Duodenal mucosa (tissue), 2 donors: ENCODE data around the gene MAPRE2.
"Not testable (repeated sequence)": the region's sequence is repeated elsewhere in the genome, so short reads cannot be mapped to it uniquely, and the experiment has no call there.

ENCODE experiments used
- H3K27ac ChIP-seq: one replicate; pipeline ENCODE4 v1.7.0; 2013; ENCODE audit warnings: low read depth, low read length
- H3K27me3 ChIP-seq, 2 donors: one replicate each; pipeline ENCODE4 v1.7.0; 2013; ENCODE audit warnings: low read length in 2 of 2, control low read depth in 1 of 2; ENCODE audit not compliant: insufficient read depth in 2 of 2, control insufficient read depth in 1 of 2
- H3K36me3 ChIP-seq, 2 donors: one replicate each; pipeline ENCODE4 v1.7.0; 2013; ENCODE audit warnings: low read length in 2 of 2, control low read depth in 1 of 2; ENCODE audit not compliant: insufficient read depth in 2 of 2, control insufficient read depth in 1 of 2
- H3K4me1 ChIP-seq, 2 donors: one replicate each; pipeline ENCODE4 v1.7.0; 2013; ENCODE audit warnings: low read length in 2 of 2, control low read depth in 1 of 2; ENCODE audit not compliant: insufficient read depth in 2 of 2, control insufficient read depth in 1 of 2
- H3K4me3 ChIP-seq, 2 donors: one replicate each; pipeline ENCODE4 v1.7.0; 2013; ENCODE audit warnings: low read length in 2 of 2, low read depth in 1 of 2
- H3K9ac ChIP-seq, 2 donors: one replicate each; pipeline ENCODE4 v1.7.0; 2013; ENCODE audit warnings: low read length in 2 of 2, low read depth in 1 of 2
- H3K9me3 ChIP-seq, 2 donors: one replicate each; pipeline ENCODE4 v1.7.0; 2013; ENCODE audit warnings: low read length in 2 of 2, control low read depth in 1 of 2; ENCODE audit not compliant: control insufficient read depth in 1 of 2

MAPRE2 gene

DNA sequence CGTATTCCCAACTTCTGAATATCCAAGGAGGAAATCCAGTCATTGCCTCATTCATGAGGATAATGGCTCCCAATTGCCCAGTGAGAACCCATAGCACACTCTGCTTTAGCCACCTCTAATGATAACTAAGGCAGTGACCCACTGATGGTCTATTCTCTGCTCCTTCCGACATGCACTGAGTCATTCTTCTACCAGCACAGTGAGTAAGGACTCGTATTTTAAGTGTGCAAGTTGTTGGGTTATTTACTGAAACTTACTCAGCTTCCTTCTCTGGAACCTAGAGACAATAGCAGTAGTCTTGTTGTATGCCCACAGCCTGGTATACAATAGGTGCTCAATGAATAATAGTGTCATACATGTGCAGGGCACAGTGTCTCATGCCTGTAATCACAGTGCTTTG lies 118.6 kb downstream of the MAPRE2 start:
- no peaks in the 10 kb centered on the region for H3K27me3 ChIP-seq
- no peak overlapping the region for H3K27ac ChIP-seq
- no peaks in the 10 kb centered on the region for H3K36me3 ChIP-seq
- no peak overlapping the region for H3K4me3 ChIP-seq
- H3K9ac ChIP-seq, result no peak overlapping the region
- H3K4me1 ChIP-seq, result no peaks in the 10 kb centered on the region
- no peaks in the 10 kb centered on the region for H3K9me3 ChIP-seq

DNA sequence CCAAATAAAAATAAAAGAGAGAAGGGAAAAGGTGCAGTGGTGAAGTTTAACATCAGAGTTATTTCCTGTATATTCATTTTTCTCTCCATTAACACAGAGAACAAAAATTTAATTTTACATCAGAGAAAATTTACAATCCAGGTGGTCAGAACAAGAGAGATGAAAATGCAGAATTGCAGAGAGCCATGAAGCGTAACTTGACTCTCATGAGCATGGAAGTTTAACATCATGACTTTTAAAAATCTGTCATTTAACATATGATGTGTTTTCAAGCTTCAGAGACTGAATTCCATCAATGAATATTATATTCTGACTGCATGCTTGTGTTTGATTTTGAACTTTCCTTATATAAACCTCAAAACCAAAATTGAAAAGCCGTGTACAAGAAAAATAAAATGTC lies 120.3 kb downstream of the MAPRE2 start:
- Histone ChIP-seq H3K9me3 (no peaks in the 10 kb centered on the region), H3K27ac (no peak overlapping the region), H3K9ac (no peak overlapping the region), H3K4me3 (no peak overlapping the region), H3K36me3 (no peaks in the 10 kb centered on the region), H3K27me3 (no peaks in the 10 kb centered on the region), H3K4me1 (no peaks in the 10 kb centered on the region)

DNA sequence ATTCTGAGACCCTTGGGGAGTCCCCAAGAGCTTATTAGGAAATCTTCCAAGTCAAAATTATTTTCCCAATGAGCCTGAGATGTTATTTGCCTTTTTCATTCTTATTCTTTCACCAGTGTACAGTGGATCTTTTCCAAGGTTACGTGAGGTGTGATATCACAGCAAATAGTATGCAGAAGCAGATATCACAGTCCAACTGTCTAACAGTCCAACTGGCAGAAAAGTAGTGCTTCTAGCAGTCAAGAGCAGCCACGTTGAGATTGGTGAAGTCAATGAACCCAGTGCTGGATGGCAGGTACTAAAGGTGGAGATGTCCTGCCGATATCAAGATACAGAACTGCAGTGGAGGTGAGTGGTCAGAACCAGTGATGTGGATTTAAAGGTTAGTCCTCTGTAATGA lies 120.7 kb downstream of the MAPRE2 start:
- no peak overlapping the region for H3K9ac ChIP-seq
- H3K27ac ChIP-seq, result no peak overlapping the region
- no peaks in the 10 kb centered on the region for H3K27me3 ChIP-seq

DNA sequence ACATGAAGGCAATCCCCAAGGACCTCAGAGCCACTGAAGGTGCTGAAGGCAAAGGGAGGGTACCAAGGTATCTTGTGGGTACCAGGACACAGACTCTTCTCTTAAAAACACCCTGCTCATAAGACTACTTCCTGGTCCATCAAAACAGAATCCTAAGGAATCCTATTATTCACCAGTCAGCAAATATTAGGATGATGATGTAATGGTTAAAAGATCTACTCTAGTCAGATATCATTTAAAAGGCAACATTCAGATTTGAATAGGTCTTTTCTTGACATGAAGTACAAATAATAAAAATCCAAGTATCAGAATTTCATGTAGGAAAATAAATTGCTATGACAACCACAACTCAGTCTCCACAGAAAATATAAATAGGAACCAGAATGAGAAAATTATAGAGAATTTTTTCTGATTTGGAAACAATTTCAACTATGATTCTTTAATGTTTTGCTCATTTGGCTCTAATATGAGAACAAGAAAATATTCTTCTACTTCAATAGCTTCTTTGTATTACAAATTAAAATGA lies 121.9 kb downstream of the MAPRE2 start:
- H3K4me1 ChIP-seq, result no peaks in the 10 kb centered on the region
- no peak overlapping the region for H3K9ac ChIP-seq
- H3K4me3 ChIP-seq, result no peak overlapping the region
- H3K9me3 ChIP-seq, result no peaks in the 10 kb centered on the region
- no peak overlapping the region for H3K27ac ChIP-seq
- no peaks in the 10 kb centered on the region for H3K27me3 ChIP-seq
- no peaks in the 10 kb centered on the region for H3K36me3 ChIP-seq

More for the DNA sequence above, 120.7 kb downstream of the MAPRE2 start:
- H3K36me3 ChIP-seq, result no peaks in the 10 kb centered on the region
- H3K9me3 ChIP-seq, result no peaks in the 10 kb centered on the region
- H3K4me1 ChIP-seq, result no peaks in the 10 kb centered on the region
- H3K4me3 ChIP-seq, result no peak overlapping the region

DNA sequence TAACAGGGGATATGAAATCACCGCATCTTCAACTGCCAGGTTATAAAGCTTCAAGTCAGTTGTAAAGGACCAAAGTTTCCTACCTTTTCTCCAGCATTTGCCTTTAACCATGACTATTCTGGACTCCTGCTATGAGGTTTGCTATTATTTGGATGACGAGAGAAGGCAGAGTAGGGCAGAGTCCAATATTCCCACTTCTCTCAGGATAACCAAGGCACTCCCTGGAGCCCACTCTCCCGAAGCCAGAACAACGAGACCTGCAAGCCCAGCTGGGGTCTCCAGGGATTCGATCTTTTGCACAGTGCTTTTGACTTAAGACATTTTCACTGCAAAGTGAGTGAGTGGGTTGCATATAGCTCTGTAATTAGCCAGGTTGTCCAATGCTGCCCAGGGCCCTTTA lies 122.5 kb downstream of the MAPRE2 start:
- Histone ChIP-seq H3K4me3 (no peak overlapping the region), H3K27ac (no peak overlapping the region), H3K27me3 (no peaks in the 10 kb centered on the region), H3K4me1 (no peaks in the 10 kb centered on the region), H3K36me3 (no peaks in the 10 kb centered on the region), H3K9ac (no peak overlapping the region), H3K9me3 (no peaks in the 10 kb centered on the region)

DNA sequence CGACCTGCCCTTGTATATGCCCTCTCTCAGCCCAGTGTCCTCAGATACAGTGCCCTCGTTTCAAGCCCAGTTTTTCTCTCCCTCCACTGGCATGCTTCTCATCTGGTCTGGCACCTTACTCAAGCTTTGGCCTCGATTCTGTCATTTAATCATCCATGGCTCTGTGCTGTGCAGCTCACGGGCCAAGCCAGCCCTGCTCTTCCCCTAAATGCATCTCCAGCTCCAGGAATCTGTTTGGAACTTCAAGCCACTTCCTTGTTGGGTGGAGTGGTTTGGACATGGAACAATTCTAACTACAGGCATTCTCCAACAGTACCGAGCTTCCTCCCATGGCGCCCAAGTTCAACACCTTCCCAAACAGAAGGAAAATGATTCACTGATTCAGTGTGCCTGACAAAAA lies 122.9 kb downstream of the MAPRE2 start:
- H3K9me3 ChIP-seq, result no peaks in the 10 kb centered on the region
- no peak overlapping the region for H3K9ac ChIP-seq
- H3K27me3 ChIP-seq, result no peaks in the 10 kb centered on the region
- H3K4me3 ChIP-seq, result no peak overlapping the region
- H3K4me1 ChIP-seq, result no peaks in the 10 kb centered on the region
- H3K36me3 ChIP-seq, result no peaks in the 10 kb centered on the region
- H3K27ac ChIP-seq, result no peak overlapping the region

DNA sequence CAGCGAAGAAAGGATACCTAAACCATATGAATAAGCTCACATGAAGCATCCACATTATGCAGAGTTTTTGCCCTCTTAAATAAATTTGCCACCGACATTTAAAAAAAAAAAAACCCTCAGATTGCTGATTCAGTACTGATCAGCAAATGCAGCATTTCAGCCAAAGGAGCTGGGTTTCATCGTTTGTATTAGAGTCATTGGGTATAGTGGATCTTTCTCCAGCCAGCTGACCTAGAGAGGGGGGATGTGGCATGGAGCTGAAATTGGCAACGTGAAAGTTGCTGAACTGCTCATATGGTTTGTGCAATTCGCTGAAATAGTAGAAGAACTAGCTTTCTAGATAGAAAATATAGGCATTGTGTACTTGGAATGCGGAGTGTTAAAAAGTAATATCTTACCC lies 126.1 kb downstream of the MAPRE2 start:
- peaks cover 0 to 6% of the 10 kb centered on the region in 2 donors for H3K4me1 ChIP-seq
- H3K27ac ChIP-seq, result no peak overlapping the region
- H3K27me3 ChIP-seq, result no peaks in the 10 kb centered on the region
- no peaks in the 10 kb centered on the region for H3K9me3 ChIP-seq
- no peak overlapping the region for H3K9ac ChIP-seq
- H3K36me3 ChIP-seq, result no peaks in the 10 kb centered on the region
- no peak overlapping the region for H3K4me3 ChIP-seq

DNA sequence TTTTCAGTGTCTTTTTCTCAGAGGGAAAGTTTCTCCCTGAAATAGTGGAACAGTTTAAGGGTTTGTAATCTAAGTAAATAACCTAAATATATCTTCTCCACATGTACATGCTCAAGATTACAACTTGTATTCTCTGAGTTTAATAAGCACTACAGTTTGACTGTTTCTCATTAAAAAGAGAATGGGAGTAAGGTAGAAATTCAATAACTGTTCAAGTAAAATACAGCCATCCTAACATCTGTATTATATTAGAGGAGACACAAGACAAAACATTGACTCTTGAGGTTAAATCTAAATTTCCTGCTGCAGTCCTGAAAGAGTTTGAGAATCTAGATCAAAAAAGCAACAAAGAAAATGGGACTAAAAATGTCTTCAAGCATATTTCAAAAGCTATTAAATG lies 126.6 kb downstream of the MAPRE2 start:
- H3K36me3 ChIP-seq, result no peaks in the 10 kb centered on the region
- no peak overlapping the region for H3K9ac ChIP-seq
- H3K4me1 ChIP-seq, result peaks cover 0 to 6% of the 10 kb centered on the region in 2 donors
- no peak overlapping the region for H3K27ac ChIP-seq
- no peaks in the 10 kb centered on the region for H3K9me3 ChIP-seq
- no peaks in the 10 kb centered on the region for H3K27me3 ChIP-seq
- H3K4me3 ChIP-seq, result no peak overlapping the region

DNA sequence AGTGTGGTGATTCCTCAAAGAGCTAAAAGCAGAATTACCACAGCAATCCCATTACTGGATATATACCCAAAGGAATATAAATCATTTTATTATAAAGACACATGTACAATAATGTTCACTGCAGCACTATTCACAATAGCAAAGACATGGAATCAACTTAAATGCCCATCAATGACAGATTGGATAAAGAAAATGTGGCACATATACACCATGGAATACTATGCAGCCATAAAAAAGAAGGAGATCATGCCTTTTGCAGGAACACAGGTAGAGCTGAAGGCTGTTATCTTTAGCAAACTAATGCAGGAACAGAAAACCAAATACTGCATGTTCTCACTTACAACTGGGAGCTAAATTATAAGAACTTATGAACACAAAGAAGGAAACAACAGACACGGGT lies 129.1 kb downstream of the MAPRE2 start:
- H3K27ac ChIP-seq, H3K27me3 ChIP-seq, H3K9ac ChIP-seq, H3K9me3 ChIP-seq, H3K4me3 ChIP-seq, H3K36me3 ChIP-seq: not testable (repeated sequence)
- peaks cover 0 to 12% of the 10 kb centered on the region in 2 donors for H3K4me1 ChIP-seq

DNA sequence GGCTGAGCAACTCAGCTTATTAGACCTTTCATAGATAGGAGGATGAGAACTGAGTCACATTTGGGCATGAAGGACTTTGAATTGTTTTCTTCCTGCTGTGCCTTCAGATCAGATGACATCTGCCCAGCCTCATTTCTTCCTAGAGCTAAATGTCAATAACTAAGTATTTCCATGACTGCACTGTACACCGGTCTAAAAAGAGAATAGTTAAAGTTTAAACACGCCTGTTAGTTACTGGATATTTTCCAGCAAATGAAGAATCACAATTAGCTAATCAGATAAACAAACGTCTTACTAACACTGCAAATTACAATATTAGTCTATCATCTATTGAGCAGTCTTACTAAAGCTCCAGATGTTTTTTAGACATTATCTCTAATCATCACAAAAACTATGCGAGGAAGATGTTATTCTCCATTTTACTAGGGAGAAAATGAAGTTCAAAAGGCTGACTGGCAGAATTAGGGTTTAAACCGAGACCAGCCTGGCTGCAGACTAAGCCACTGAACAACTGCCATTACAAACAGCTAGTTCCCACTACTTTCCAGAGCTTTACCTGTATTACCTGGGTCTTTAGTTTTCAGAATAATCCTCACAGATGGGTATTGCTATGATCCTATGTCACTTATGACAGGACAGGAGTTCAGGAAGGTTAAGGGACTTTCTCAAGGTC lies 130.2 kb downstream of the MAPRE2 start:
- Histone ChIP-seq H3K36me3 (no peaks in the 10 kb centered on the region), H3K9me3 (no peaks in the 10 kb centered on the region), H3K27ac (no peak overlapping the region), H3K9ac (no peak overlapping the region), H3K4me1 (peaks cover 0 to 12% of the 10 kb centered on the region in 2 donors), H3K27me3 (no peaks in the 10 kb centered on the region), H3K4me3 (no peak overlapping the region)
